PC-9 (cell line): Measurements from ENCODE around the gene CTBP2. TPM values are rescaled to one million over a fixed set of nuclear protein-coding genes. Genes with fewer than 3 reads are reported as not detected.
A peak's percentile ranks its signal among the peaks of the same experiment; 100 is the strongest.

Source experiments
- BruUV-seq: library from RNA; stranded (reverse); fragments of 400-500 nt; replicated peaks from 2 replicates; lab custom pipeline; 2021; lab: Mats Ljungman, UMichigan
- CTCF ChIA-PET: fragments of 300-600 bp; sonication (Branson Sonifier 250); formaldehyde crosslinking; loops from one replicate; lab custom pipeline; 2022; ENCODE audit warnings: antibody characterized with exemption; lab: Charles Lee
- POLR2A ChIA-PET: fragments of 300-600 bp; sonication (Branson Sonifier 250); formaldehyde crosslinking; loops from one replicate; lab custom pipeline; 2022; ENCODE audit warnings: antibody characterized with exemption; ENCODE audit not compliant: unreplicated experiment; lab: Charles Lee
- DNase-seq, 2 experiments: peaks; one replicate each; pipeline versions ENCODE4 v3.0.0 to v3.0.0-alpha.2; 2015 to 2022; ENCODE audit warnings: mixed read lengths in 1 of 2
- H2AFZ ChIP-seq: fragments of 200-600 bp; sonication (generic); 2 replicates; pipeline ENCODE4 v1.8.1; 2017; ENCODE audit warnings: antibody characterized with exemption
- H3F3A ChIP-seq: fragments of 200-600 bp; sonication (generic); 2 replicates; pipeline ENCODE4 v1.8.1; 2017; ENCODE audit warnings: antibody characterized with exemption, mild to moderate bottlenecking, low read depth; ENCODE audit not compliant: insufficient read depth
- H3K27ac ChIP-seq: fragments of 200-600 bp; sonication (generic); 2 replicates; pipeline ENCODE4 v1.6.1; 2016; ENCODE audit warnings: mixed run types
- H3K27me3 ChIP-seq: fragments of 200-600 bp; sonication (generic); 2 replicates; pipeline ENCODE4 v1.6.1; 2016; ENCODE audit warnings: low read depth, mixed run types; ENCODE audit not compliant: insufficient read depth
- H3K36me3 ChIP-seq: fragments of 200-600 bp; sonication (generic); 2 replicates; pipeline ENCODE4 v1.6.1; 2016; ENCODE audit warnings: low read depth, mixed run types
- H3K4me1 ChIP-seq: fragments of 200-600 bp; sonication (generic); replicated peaks from 2 replicates; pipeline ENCODE4 v1.6.1; 2016; ENCODE audit warnings: mixed run types; ENCODE audit not compliant: insufficient read depth
- H3K4me2 ChIP-seq: fragments of 200-600 bp; sonication (generic); 2 replicates; pipeline ENCODE4 v1.6.1; 2017; ENCODE audit warnings: mixed run types
- H3K4me3 ChIP-seq: fragments of 200-600 bp; sonication (generic); 2 replicates; pipeline ENCODE4 v1.6.1; 2016; ENCODE audit warnings: mixed run types
- H3K79me2 ChIP-seq: fragments of 200-600 bp; sonication (generic); 2 replicates; pipeline ENCODE4 v1.6.1; 2017; ENCODE audit warnings: low read depth, mixed run types
- H3K9me2 ChIP-seq: fragments of 200-600 bp; sonication (generic); 2 replicates; pipeline ENCODE4 v1.8.1; 2017; ENCODE audit warnings: mild to moderate bottlenecking; ENCODE audit not compliant: insufficient read depth
- H3K9me3 ChIP-seq: fragments of 200-600 bp; sonication (generic); 2 replicates; pipeline ENCODE4 v1.8.1; 2016; ENCODE audit warnings: low read depth; ENCODE audit not compliant: insufficient read depth
- H4K20me1 ChIP-seq: fragments of 200-600 bp; sonication (generic); 2 replicates; pipeline ENCODE4 v1.8.1; 2017; ENCODE audit not compliant: insufficient read depth
- CTCF ChIP-seq: fragments of 200-600 bp; sonication (generic); conservative IDR thresholded peaks from 2 replicates; pipeline ENCODE4 v1.6.1; 2017; ENCODE audit warnings: mixed run types, antibody characterized with exemption, mild to moderate bottlenecking, moderate library complexity
- EZH2 ChIP-seq: fragments of 200-600 bp; sonication (generic); IDR thresholded peaks from 2 replicates; pipeline ENCODE4 v1.8.0; 2017; ENCODE audit warnings: antibody characterized with exemption, low read depth
- intact Hi-C: fragments of 100-400 bp; cut with micrococcal nuclease; formaldehyde crosslinking; loops from one replicate; pipeline ENCODE4 v1.10.0; 2022; ENCODE audit not compliant: unreplicated experiment
- total RNA-seq: library from RNA; stranded (reverse); gene quantifications from 2 replicates; pipeline ENCODE4 v1.2.3, GENCODE V29; 2021

The CTBP2 gene
- total RNA-seq, 1 experiment from 2014 or later, result 60.5 TPM

GRCh38 chr10:125204400-125204799, 44.0 kb upstream of the CTBP2 start:
- Histone ChIP-seq H2AFZ (no peak overlapping the region), H3K9me2 (no peaks in the 10 kb centered on the region), H3K79me2 (no peaks in the 10 kb centered on the region), H3K36me3 (no peaks in the 10 kb centered on the region), H3K27me3 (no peaks in the 10 kb centered on the region), H3K4me2 (no peak overlapping the region), H3K4me1 (peaks cover 33% of the 10 kb centered on the region), H3K4me3 (no peak overlapping the region), H4K20me1 (no peaks in the 10 kb centered on the region), H3F3A (peaks cover 29% of the 10 kb centered on the region), H3K9me3 (no peaks in the 10 kb centered on the region), H3K27ac (no peak overlapping the region)
- POLR2A ChIA-PET, result interaction anchor here (0.7 kb wide), 1 partner anchor 32 kb away, joined by 4 read pairs; no protein-coding TSS in a partner anchor
- no peak for TF ChIP-seq CTCF
- TF ChIP-seq EZH2, result no peak
- no peak for DNase-seq
- BruUV-seq, result no TSS peak
- intact Hi-C loops, result loop anchor here (5.0 kb wide), 1 partner anchor 42 kb away; the partner anchor contains the start of gene CTBP2
- CTCF ChIA-PET, result no interaction called here

GRCh38 chr10:125203186-125203800, 42.9 kb upstream of the CTBP2 start:
- Histone ChIP-seq H3K27me3 (no peaks in the 10 kb centered on the region), H3F3A (peaks cover 29% of the 10 kb centered on the region), H3K9me2 (no peaks in the 10 kb centered on the region), H4K20me1 (no peaks in the 10 kb centered on the region), H3K9me3 (no peaks in the 10 kb centered on the region), H2AFZ (no peak overlapping the region), H3K4me2 (no peak overlapping the region), H3K79me2 (no peaks in the 10 kb centered on the region), H3K4me3 (no peak overlapping the region), H3K27ac (no peak overlapping the region), H3K36me3 (no peaks in the 10 kb centered on the region), H3K4me1 (peaks cover 34% of the 10 kb centered on the region)
- TF ChIP-seq EZH2 (no peak), CTCF (no peak)
- DNase-seq, result no peak
- no TSS peak for BruUV-seq
- intact Hi-C loops, result loop anchor here (5.0 kb wide), 1 partner anchor 41 kb away; the partner anchor contains the start of gene CTBP2
- POLR2A ChIA-PET, result no interaction called here
- CTCF ChIA-PET, result interaction anchor here (0.7 kb wide), 1 partner anchor 58 kb away, joined by 5 read pairs; no protein-coding TSS in a partner anchor

GRCh38 chr10:125201791-125202622, 41.6 kb upstream of the CTBP2 start:
- intact Hi-C loops, result loop anchor here (1.0 to 5.0 kb wide), 5 partner anchors 29 to 383 kb away; partner anchors contain the start of gene CTBP2
- POLR2A ChIA-PET, result interaction anchor here (0.7 to 1.2 kb wide), 3 partner anchors 30 to 431 kb away, joined by 3 to 7 read pairs (median 5); no protein-coding TSS in a partner anchor
- Histone ChIP-seq H3K36me3 (no peaks in the 10 kb centered on the region), H4K20me1 (no peaks in the 10 kb centered on the region), H3K9me3 (no peaks in the 10 kb centered on the region), H3K9me2 (no peaks in the 10 kb centered on the region), H3K4me1 (peaks cover 34% of the 10 kb centered on the region), H3K4me3 (peak overlapping the region; percentile 40; the same call in 1 of the 2 replicates), H3F3A (peaks cover 29% of the 10 kb centered on the region), H3K4me2 (peak overlapping the region; percentile 77), H3K27me3 (no peaks in the 10 kb centered on the region), H2AFZ (peak overlapping the region; percentile 27; the same call in 1 of the 2 replicates), H3K27ac (peak overlapping the region; percentile 94), H3K79me2 (no peaks in the 10 kb centered on the region)
- DNase-seq, result peak; percentile 54 to 82
- no peak for TF ChIP-seq CTCF
- no peak for TF ChIP-seq EZH2
- BruUV-seq, result TSS peak; percentile 19
- CTCF ChIA-PET, result interaction anchor here (0.5 to 0.6 kb wide), 2 partner anchors 110 to 158 kb away, joined by 4 to 14 read pairs; no protein-coding TSS in a partner anchor
